ENCODE results near the gene EDNRB.

DNA sequence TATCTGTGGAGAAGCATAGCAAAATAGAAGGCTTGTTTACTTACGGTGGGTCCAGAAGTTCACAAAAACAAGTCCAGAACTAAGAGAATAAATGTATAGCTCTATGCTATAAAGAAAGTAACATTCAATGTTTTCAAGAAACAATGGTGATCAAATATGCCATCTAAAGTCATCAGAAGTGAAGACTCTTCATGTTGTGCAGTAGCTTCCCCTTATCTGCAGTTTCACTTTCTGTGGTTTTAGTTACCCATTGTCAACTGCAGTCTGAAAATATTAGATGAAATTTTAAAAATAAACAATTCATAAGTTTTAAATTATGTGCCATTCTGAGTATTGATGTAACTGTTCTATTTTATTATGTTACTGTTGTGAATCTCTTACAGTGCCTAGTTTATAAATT lies 72.5 kb downstream of the EDNRB start:
- TF ChIP-seq, protein P1, sequence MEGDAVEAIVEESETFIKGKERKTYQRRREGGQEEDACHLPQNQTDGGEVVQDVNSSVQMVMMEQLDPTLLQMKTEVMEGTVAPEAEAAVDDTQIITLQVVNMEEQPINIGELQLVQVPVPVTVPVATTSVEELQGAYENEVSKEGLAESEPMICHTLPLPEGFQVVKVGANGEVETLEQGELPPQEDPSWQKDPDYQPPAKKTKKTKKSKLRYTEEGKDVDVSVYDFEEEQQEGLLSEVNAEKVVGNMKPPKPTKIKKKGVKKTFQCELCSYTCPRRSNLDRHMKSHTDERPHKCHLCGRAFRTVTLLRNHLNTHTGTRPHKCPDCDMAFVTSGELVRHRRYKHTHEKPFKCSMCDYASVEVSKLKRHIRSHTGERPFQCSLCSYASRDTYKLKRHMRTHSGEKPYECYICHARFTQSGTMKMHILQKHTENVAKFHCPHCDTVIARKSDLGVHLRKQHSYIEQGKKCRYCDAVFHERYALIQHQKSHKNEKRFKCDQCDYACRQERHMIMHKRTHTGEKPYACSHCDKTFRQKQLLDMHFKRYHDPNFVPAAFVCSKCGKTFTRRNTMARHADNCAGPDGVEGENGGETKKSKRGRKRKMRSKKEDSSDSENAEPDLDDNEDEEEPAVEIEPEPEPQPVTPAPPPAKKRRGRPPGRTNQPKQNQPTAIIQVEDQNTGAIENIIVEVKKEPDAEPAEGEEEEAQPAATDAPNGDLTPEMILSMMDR (IDR thresholded peaks at IDR 0.05) = no peak
- TF ChIP-seq POLR2A (IDR thresholded peaks at IDR 0.05) = no peak

All from lower leg skin (tissue), 3 donors.